GM12864 (cell line): ENCODE results near the gene RXRA.

Experiments used
- DNase-seq: peaks from one replicate; pipeline ENCODE4 v3.0.0-alpha.2; 2011; ENCODE audit warnings: low read depth
- H3K4me3 ChIP-seq: 2 replicates; pipeline ENCODE4 v1.5.1; 2011; ENCODE audit warnings: mild to moderate bottlenecking, low read depth, low read length, control low read depth
- TF ChIP-seq, protein P1 (sequence below): IDR thresholded peaks from 2 replicates; pipeline ENCODE4 v1.5.1; 2011; ENCODE audit warnings: low read depth, mild to moderate bottlenecking, moderate library complexity, low read length, control low read depth, inconsistent platforms; ENCODE audit errors: missing control alignments

RXRA gene

DNA sequence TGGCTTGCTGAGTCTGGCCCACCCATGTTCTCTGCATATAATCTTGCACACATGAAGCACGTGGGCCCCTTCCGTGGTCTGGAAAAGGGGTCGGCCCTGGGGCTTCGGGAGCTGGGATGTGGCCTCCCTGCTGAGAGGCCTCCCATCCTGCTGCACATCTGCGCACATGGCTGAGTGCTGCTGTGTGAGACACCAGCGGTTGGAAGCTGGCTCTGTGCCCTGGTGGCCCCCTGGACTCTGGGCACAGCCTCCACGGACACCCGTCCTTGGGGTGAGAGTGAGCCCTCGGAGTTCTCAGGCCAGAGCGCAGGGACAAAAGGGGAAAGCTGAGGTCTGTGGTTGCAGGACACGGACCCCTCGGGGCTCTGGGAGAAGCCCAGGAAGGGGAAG, 115.8 kb downstream of the RXRA start:
- TF ChIP-seq, protein P1, sequence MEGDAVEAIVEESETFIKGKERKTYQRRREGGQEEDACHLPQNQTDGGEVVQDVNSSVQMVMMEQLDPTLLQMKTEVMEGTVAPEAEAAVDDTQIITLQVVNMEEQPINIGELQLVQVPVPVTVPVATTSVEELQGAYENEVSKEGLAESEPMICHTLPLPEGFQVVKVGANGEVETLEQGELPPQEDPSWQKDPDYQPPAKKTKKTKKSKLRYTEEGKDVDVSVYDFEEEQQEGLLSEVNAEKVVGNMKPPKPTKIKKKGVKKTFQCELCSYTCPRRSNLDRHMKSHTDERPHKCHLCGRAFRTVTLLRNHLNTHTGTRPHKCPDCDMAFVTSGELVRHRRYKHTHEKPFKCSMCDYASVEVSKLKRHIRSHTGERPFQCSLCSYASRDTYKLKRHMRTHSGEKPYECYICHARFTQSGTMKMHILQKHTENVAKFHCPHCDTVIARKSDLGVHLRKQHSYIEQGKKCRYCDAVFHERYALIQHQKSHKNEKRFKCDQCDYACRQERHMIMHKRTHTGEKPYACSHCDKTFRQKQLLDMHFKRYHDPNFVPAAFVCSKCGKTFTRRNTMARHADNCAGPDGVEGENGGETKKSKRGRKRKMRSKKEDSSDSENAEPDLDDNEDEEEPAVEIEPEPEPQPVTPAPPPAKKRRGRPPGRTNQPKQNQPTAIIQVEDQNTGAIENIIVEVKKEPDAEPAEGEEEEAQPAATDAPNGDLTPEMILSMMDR, result no peak
- DNase-seq, result no peak
- no peak overlapping the region for H3K4me3 ChIP-seq

DNA sequence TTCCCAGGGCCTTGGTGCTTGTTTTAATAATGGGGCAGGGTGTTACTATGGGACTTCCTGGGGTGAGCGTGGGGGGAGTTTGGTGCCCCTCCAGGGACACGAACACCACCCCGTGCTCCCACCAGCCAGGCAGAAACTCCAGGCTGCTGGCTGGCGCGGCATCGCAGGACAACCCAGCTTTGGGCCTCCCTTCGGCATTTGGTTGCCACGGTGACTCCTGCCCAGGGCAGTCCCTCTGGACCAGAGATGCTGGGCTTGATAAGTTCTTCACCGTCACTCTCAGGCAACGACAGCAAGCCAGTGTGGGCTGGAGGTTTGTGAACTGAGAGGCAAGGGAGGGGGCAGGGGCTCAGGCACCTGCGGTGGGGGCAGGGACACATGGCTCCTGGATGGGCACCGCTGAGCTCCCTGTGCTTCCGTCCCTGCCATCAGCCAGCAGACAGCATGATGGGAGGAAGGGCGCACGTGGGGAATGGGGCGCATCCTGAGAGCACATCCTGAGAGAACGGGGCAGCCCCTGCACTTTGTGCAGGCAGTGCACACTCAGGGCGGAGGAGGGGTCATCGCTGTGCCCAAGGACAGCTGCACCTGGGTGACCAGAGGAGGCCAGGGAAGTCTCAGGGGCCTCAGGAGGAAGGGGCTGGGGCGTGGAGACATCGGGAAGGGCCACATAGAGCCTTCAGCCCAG, 116.4 kb downstream of the RXRA start:
- no peak for DNase-seq
- no peak overlapping the region for H3K4me3 ChIP-seq
- TF ChIP-seq, protein P1, result no peak

DNA sequence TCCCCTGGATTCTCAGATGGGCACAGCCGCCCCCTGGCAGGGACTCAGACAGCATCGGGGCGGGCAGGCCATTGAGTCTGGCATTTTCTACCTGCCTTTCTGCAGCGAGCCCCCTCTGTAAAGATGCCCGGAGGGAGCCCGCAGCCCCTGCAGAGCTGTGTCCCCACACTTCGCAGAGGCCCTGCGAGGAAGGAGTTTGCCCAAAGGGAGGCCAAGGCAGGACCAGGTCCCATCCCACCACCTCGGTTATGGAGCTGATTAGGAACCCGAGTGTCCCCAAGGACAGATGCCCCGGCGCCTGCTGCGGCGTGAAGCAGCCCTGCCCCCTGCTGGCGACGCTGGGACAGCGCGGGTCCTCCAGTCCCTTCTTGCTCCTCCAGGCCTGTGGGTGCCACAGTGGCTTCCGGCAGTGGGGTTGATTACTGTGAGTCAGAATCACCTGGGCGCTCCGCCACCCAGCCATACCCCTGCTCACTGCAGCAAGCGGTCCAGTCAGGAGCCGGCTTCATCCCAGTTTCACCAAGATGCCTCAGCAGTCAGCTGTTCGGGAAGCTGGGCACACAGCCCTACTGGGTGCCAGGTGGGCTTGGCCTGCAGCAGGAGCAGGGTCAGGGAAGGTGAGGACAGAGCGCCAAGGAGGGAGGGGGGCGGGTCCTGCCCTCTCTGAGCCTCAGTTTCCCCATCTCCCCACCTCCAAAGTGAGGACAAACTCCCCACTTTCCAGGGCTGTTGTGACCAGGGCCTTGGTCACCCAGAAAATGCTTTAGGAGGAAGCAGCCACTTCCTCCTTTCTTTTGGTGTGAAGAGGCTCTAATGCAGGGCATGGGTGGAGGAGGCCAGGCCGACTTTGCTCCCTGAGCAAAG, 117.2 kb downstream of the RXRA start:
- DNase-seq, result peak; percentile 41
- TF ChIP-seq, protein P1, result peak; percentile 98
- no peak overlapping the region for H3K4me3 ChIP-seq

DNA sequence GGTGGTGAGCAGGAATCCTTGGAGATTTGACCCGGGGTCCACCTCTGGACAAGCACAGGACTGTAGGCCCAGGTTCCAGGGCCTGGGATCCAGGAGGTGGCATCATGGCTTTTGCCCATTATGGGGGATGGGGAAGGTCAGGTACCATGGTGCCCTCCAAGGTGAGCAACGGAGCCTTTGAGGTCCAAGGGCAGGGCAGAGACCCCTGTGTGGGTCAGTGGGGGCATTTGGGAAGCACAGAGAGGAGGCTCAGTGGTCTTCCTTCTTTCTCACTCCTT, 117.7 kb downstream of the RXRA start:
- DNase-seq, result no peak
- TF ChIP-seq, protein P1, result no peak
- H3K4me3 ChIP-seq, result no peak overlapping the region

DNA sequence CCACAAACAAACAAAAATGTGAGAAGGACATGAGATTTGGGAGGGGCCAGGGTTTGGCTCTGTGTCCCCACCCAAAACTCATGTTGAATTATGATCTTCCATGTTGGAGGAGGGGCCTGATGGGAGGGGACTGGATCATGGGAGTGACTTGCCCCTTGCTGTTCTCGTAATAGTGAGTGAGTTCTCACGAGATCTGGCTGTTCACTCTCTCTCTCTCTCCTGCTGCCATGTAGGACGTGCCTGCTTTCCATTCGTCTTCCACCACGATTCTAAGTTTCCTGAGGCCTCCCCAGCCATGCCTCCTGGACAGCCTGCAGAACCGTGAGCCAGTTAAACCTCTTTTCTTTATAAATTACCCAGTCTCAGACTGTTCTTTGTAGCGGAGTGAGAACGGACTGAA, 118.7 kb downstream of the RXRA start:
- no peak for DNase-seq
- H3K4me3 ChIP-seq, result no peak overlapping the region
- TF ChIP-seq, protein P1, result no peak

DNA sequence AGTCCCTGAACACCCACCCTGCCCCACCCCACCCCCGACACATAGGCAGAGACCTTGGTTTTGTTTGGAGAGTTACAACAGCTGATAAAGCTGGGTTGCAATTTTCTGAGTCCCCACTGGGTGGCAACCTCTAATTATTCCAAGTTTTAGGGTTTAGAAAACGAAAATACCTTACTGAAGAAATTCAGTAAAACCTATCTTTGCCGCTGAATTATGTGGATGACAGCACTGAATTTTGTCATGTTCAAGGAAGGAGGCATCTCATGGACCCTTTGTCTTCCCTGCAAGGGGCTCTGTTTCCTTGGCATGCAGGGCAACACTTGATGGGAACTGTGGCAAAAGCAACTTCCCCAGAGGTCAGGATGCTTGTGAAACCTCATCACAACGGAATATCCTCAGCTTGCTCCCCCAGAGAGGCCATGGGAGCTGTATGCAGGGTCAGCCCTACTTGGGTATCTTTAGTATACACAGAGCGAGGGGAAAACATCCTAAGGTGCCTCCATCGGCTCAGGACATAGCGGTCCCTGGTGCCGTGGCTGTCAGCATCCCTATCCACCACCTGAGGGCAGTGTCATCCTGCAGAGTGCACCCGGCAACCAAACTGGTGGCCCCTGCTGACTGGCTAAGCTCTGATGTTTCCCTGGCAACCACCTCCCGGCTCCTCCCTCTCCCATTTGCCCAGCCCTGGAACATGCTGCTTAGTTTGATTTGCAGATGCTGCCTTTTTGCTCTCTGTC, 123.1 kb downstream of the RXRA start:
- TF ChIP-seq, protein P1, result peak; percentile 90
- no peak overlapping the region for H3K4me3 ChIP-seq
- DNase-seq, result peak; percentile 68
